Cardiac muscle cell (in vitro differentiated cells and primary cell): Measurements from ENCODE around the gene FSTL4. TPM values are rescaled to one million over a fixed set of nuclear protein-coding genes. Genes with fewer than 3 reads are reported as not detected.

Experiments used
- DNase-seq, 2 donors: peaks; one replicate each; pipeline versions ENCODE4 v3.0.0 to v3.0.0-alpha.2; 2010 to 2017; ENCODE audit warnings: low read depth in 1 of 2, low spot score in 1 of 2
- H3K27ac ChIP-seq: fragments of 200-600 bp; sonication (generic); 2 replicates; pipeline ENCODE4 v1.5.1; 2016
- H3K27me3 ChIP-seq: fragments of 200-600 bp; sonication (generic); 2 replicates; pipeline ENCODE4 v1.6.0; 2016; ENCODE audit warnings: control low read depth
- H3K36me3 ChIP-seq: fragments of 200-600 bp; sonication (generic); 2 replicates; pipeline ENCODE4 v1.5.1; 2016; ENCODE audit warnings: control low read depth
- H3K4me1 ChIP-seq: fragments of 200-600 bp; sonication (generic); 2 replicates; pipeline ENCODE4 v1.8.1; 2017; ENCODE audit warnings: low read depth, mild to moderate bottlenecking, mixed run types
- H3K4me3 ChIP-seq: fragments of 200-600 bp; sonication (generic); 2 replicates; pipeline ENCODE4 v1.5.1; 2016; ENCODE audit warnings: mild to moderate bottlenecking
- H3K9me3 ChIP-seq: fragments of 200-600 bp; sonication (generic); 2 replicates; pipeline ENCODE4 v1.5.1; 2017; ENCODE audit warnings: low read depth, mild to moderate bottlenecking, control low read depth
- polyA plus RNA-seq: library from polyadenylated mRNA; unstranded; fragments of >200 nt; fragmentation: Nextera tagmentation; extraction: Ambion mirVana; gene quantifications from 2 replicates; pipeline ENCODE4 v1.2.1, GENCODE V29; 2016
- total RNA-seq: library from RNA; depleted of rRNA; stranded (reverse); fragments of >200 nt; gene quantifications from 2 replicates; pipeline ENCODE4 v1.2.3, GENCODE V29; 2016
- TF ChIP-seq, protein P1 (sequence below): IDR thresholded peaks from 2 replicates; pipeline ENCODE4 v1.5.1; 2012; ENCODE audit warnings: low read depth, mild to moderate bottlenecking, low read length

Gene FSTL4
- total and polyA plus RNA-seq, 2 experiments from 2014 or later, result 0.06 TPM; not detected in 1

DNA sequence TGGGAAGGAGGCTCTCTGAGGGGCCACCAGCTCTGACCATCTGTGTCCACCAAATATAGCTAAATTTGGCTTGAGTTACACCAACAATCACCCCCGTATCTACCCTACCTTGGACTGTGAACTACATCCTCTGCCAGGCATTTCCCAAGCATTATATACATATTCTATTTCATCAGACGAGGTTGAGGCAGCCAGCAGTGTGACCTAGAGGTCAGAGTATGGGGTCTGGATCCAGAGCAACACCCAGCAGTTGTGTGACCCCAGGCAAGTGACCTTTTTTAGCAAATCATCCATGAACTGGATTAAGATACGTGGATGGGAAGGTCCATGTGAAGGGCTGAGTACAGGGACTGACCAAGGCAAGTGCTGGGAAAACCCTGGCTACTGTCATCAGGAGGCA is 379.9 kb downstream of the FSTL4 start:
- Histone ChIP-seq H3K36me3 (no peaks in the 10 kb centered on the region), H3K27me3 (no peaks in the 10 kb centered on the region), H3K4me1 (no peaks in the 10 kb centered on the region), H3K9me3 (no peaks in the 10 kb centered on the region), H3K27ac (no peak overlapping the region), H3K4me3 (no peak overlapping the region)
- DNase-seq, result no peak
- TF ChIP-seq, protein P1, sequence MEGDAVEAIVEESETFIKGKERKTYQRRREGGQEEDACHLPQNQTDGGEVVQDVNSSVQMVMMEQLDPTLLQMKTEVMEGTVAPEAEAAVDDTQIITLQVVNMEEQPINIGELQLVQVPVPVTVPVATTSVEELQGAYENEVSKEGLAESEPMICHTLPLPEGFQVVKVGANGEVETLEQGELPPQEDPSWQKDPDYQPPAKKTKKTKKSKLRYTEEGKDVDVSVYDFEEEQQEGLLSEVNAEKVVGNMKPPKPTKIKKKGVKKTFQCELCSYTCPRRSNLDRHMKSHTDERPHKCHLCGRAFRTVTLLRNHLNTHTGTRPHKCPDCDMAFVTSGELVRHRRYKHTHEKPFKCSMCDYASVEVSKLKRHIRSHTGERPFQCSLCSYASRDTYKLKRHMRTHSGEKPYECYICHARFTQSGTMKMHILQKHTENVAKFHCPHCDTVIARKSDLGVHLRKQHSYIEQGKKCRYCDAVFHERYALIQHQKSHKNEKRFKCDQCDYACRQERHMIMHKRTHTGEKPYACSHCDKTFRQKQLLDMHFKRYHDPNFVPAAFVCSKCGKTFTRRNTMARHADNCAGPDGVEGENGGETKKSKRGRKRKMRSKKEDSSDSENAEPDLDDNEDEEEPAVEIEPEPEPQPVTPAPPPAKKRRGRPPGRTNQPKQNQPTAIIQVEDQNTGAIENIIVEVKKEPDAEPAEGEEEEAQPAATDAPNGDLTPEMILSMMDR, result no peak

DNA sequence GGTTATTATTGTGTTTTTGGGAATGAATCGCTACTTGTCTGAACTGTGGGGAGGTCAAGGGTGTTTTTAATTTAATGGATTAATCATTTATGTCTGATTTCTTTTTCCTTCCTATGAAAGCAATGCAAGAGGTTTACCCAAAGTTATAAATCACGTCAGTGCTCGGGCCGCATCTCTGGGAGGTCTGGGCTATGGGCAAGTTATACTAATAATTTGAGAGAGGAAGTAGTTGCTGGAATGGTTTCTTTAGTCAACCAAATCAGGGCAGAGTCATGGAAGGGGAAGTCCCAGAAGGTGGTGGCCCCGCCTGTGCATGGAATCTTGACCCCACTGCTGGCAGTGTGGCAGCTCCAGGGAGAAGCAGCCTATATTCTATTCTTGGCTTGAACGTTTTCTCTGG is 380.3 kb downstream of the FSTL4 start:
- H3K4me1 ChIP-seq, result no peaks in the 10 kb centered on the region
- no peaks in the 10 kb centered on the region for H3K36me3 ChIP-seq
- no peak overlapping the region for H3K4me3 ChIP-seq
- TF ChIP-seq, protein P1, result no peak
- no peak overlapping the region for H3K27ac ChIP-seq
- H3K27me3 ChIP-seq, result no peaks in the 10 kb centered on the region
- H3K9me3 ChIP-seq, result no peaks in the 10 kb centered on the region
- DNase-seq, result no peak

DNA sequence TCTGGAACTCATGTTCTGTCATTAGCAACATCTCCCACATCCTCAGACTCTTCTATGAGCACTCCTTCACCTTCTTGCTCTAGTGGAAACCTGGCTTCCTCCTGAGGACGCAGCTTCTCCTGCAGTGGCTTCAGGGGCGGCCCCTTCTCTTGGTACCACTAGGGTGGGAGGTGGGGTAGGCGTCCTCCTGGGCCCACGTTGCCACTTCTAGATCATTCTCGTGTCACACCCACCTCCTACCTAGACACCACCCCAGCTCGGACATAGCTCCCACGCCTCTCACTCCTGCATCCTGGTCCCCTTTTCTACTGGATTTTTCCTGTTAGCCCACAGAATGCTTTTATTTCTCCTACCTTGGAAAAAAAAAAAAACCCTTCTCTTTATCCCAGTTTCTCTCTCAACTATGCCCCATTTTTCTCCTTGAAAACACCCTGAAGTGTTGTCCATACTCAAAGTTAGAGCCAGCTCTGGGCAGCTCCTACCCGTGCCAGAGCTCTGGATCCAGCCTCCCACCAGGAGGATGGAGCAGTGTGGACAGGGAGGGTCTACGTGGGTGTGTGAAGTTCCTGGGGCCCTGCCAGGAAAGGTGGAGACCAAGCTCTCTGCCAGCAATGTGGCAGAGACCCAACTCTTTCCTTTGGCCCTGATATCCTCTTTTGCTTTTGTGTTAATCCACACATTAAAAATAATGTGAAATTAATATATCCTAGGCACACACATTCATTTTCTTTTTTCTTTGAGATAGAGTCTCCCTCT is 381.3 kb downstream of the FSTL4 start:
- Histone ChIP-seq H3K4me1 (no peaks in the 10 kb centered on the region), H3K9me3 (no peaks in the 10 kb centered on the region), H3K36me3 (no peaks in the 10 kb centered on the region), H3K27ac (no peak overlapping the region), H3K4me3 (no peak overlapping the region), H3K27me3 (no peaks in the 10 kb centered on the region)
- no peak for DNase-seq
- TF ChIP-seq, protein P1, result no peak

- H3K9me3 ChIP-seq, result no peaks in the 10 kb centered on the region
- no peaks in the 10 kb centered on the region for H3K4me1 ChIP-seq
- TF ChIP-seq, protein P1, result no peak
- H3K27me3 ChIP-seq, result no peaks in the 10 kb centered on the region
- H3K4me3 ChIP-seq, result no peak overlapping the region
- DNase-seq, result no peak
- H3K36me3 ChIP-seq, result no peaks in the 10 kb centered on the region
- H3K27ac ChIP-seq, result no peak overlapping the region
Measured at GRCh38 chr5:133229931-133230664, 382.2 kb downstream of the FSTL4 start.

GRCh38 chr5:133228316-133228715 is 384.0 kb downstream of the FSTL4 start:
- DNase-seq, result no peak
- TF ChIP-seq, protein P1, result no peak
- H3K4me3 ChIP-seq, result no peak overlapping the region
- no peak overlapping the region for H3K27ac ChIP-seq
- H3K4me1 ChIP-seq, result no peaks in the 10 kb centered on the region
- H3K36me3 ChIP-seq, result no peaks in the 10 kb centered on the region
- no peaks in the 10 kb centered on the region for H3K27me3 ChIP-seq
- H3K9me3 ChIP-seq, result no peaks in the 10 kb centered on the region
